ENCODE results near the gene GNGT1.

- TF ChIP-seq POLR2AphosphoS5 (IDR thresholded peaks at IDR 0.05; ENCODE audit: insufficient read depth in 1 of 2, low read depth in 1 of 2) (no peak), POLR2A (IDR thresholded peaks at IDR 0.05) (no peak)
Measured at GRCh38 chr7:93895859-93896600, 10.3 kb upstream of the GNGT1 start.
